PFSK-1 (cell line): Measurements from ENCODE around the gene CD300A.

Source experiments
- FOXP2 ChIP-seq: optimal IDR thresholded peaks from 2 replicates; pipeline ENCODE3; 2011; ENCODE audit warnings: borderline replicate concordance, control low read depth, inconsistent platforms; ENCODE audit not compliant: insufficient read depth; ENCODE audit errors: extremely low read length, extremely low read depth
- POLR2AphosphoS5 ChIP-seq: IDR thresholded peaks from 2 replicates; pipeline ENCODE4 v1.6.1; 2012; ENCODE audit warnings: low read depth, mild to moderate bottlenecking, control low read depth, low read length, moderate library complexity
- REST ChIP-seq, 2 experiments: IDR thresholded peaks; 2 replicates each; pipeline versions ENCODE4 v1.6.1 to v1.8.0; 2011 to 2012; ENCODE audit warnings: low read depth in 2 of 2, low read length in 2 of 2, control low read depth in 1 of 2, inconsistent platforms in 1 of 2, mild to moderate bottlenecking in 1 of 2, moderate library complexity in 1 of 2; ENCODE audit not compliant: insufficient read depth in 1 of 2
- SIN3A ChIP-seq: IDR thresholded peaks from 2 replicates; pipeline ENCODE4 v1.6.1; 2012; ENCODE audit warnings: mild to moderate bottlenecking, low read length, moderate library complexity, borderline replicate concordance; ENCODE audit not compliant: insufficient read depth
- TAF1 ChIP-seq: IDR thresholded peaks from 2 replicates; pipeline ENCODE4 v1.6.1; 2012; ENCODE audit warnings: low read length, control low read depth, borderline replicate concordance; ENCODE audit not compliant: insufficient read depth

The CD300A gene

DNA sequence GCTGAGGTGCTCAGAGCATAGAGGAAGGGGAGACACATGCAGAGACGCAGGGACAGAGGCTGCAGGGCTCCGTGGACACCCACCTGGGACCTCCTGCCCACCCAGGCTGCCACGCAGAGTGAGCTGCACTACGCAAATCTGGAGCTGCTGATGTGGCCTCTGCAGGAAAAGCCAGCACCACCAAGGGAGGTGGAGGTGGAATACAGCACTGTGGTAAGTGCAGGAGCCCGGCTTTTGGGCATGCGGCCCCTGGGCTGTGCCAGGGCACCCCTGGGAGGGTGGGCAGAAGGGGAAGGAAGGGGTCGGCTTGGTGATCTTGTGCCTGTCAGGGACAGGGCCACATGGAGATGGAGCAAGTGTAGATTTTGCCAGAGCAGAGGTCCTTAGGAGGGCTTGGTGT lies 15.2 kb downstream of the CD300A start:
- TF ChIP-seq SIN3A (no peak), TAF1 (no peak), FOXP2 (no peak), REST (IDR thresholded peaks at IDR 0.05; ENCODE audit: insufficient read depth in 1 of 2, low read depth in 2 of 2, low read length in 2 of 2) (no peak), POLR2AphosphoS5 (no peak)

GRCh38 chr17:74484066-74484465 lies 17.6 kb downstream of the CD300A start:
- TF ChIP-seq SIN3A: no peak
- no peak for TF ChIP-seq TAF1
- no peak for TF ChIP-seq POLR2AphosphoS5
- no peak for TF ChIP-seq FOXP2
- TF ChIP-seq REST (IDR thresholded peaks at IDR 0.05; ENCODE audit: insufficient read depth in 1 of 2, low read depth in 2 of 2, low read length in 2 of 2): no peak

DNA sequence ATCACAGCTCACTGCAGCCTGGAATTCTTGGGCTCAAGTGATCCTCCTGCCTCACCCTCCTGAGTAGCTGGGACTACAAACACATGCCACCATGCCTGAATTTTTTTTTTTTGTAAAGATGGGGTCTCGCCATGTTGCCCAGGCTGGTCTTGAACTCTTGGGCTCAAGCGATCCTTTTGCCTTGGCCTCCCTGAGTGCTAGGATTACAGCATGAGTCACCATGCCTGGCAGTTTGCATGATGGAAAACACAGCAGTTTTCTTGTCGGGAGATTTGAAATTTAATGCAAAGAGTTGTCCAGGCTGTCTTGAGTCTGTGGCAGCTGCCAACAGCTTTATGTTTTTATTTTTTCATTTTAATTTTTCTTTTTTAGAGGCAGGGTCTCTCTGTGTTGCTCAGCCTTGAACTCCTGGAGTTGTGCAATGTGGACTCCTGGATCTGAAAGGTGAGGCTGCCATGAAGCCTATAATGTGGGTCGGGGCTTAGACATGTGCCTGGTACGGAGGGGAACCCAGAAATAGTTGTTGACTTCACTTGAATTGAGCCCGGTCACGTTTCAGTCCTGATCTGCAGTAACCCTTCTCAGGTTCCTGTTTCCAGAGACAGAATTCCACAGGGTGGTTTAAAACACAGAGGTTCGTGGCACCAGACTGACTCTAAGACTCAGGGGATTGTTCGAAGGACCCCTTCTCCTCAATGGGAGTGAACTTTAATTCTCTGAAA lies 18.7 kb downstream of the CD300A start:
- TF ChIP-seq REST (IDR thresholded peaks at IDR 0.05; ENCODE audit: insufficient read depth in 1 of 2, low read depth in 2 of 2, low read length in 2 of 2): no peak
- TF ChIP-seq POLR2AphosphoS5: no peak
- TF ChIP-seq FOXP2: no peak
- no peak for TF ChIP-seq SIN3A
- no peak for TF ChIP-seq TAF1

DNA sequence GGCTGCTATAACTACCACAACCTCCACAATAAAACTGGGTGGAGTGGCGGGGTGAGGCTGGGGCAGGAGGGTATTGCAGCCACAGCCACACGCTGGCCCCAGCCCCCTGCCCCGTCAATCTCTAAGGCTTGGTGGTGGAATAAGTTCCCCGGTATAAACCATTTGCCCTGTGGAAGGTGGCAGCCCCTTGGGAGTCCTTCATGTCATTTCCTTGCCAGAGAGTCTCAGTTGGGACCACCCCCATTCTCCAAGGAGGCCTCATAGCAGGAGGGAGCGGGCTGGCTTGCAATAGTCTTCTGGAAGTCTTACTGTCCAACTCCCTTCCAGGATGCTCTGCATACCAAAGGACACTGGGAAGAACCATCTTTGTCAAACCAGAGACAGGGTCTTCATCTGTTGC lies 19.4 kb downstream of the CD300A start:
- TF ChIP-seq POLR2AphosphoS5: no peak
- TF ChIP-seq SIN3A: no peak
- TF ChIP-seq FOXP2: no peak
- no peak for TF ChIP-seq TAF1
- no peak for TF ChIP-seq REST (IDR thresholded peaks at IDR 0.05; ENCODE audit: insufficient read depth in 1 of 2, low read depth in 2 of 2, low read length in 2 of 2)

GRCh38 chr17:74490716-74491115 lies 24.3 kb downstream of the CD300A start:
- TF ChIP-seq SIN3A: no peak
